ENCODE measurements around the gene BMS1. TPM values are rescaled to one million over a fixed set of nuclear protein-coding genes. Genes with fewer than 3 reads are reported as not detected.

BMS1 gene
- total and polyA plus RNA-seq, 2 of the 13 experiments (the other 11 are each of a cell fraction or from before 2014, with no cell fraction given) = 3.9 to 25.2 TPM

DNA sequence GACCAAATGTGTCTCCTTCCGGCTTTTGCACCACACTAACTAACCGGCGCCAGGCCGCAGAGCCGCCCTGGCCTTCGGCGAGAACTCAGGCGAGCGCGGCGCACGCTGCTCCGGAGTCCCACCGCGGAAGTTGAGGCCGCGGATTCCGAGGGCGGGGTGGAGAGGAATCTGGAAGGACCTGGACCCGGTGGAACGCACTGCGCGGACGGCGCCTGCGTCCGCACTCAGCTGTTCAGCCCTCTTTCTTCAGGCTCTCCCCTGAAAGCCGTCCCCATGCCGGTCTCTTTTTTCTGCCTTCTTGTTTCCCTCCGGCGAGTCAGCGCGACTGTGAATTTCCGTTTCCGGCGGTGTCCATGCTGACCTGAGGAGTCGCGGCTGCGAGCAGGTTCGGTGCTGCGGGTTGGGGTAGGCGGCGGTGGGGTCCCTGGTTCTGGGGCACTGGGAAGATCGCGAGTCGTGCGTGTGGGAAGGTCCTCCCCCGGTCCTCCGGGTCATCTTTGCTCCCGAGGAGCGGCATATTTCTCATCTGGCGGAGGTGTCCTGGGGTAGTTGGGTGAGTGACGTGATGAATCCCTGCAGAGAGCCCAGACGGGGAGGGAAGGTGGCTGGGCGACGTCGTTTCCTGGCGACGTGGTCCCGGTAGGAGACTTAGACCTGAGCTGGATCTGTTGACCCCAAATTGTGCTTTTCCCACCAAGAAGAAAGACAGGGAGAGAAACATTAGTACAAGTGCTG is at the start of gene BMS1 (continued):
- TF ChIP-seq, protein P1, sequence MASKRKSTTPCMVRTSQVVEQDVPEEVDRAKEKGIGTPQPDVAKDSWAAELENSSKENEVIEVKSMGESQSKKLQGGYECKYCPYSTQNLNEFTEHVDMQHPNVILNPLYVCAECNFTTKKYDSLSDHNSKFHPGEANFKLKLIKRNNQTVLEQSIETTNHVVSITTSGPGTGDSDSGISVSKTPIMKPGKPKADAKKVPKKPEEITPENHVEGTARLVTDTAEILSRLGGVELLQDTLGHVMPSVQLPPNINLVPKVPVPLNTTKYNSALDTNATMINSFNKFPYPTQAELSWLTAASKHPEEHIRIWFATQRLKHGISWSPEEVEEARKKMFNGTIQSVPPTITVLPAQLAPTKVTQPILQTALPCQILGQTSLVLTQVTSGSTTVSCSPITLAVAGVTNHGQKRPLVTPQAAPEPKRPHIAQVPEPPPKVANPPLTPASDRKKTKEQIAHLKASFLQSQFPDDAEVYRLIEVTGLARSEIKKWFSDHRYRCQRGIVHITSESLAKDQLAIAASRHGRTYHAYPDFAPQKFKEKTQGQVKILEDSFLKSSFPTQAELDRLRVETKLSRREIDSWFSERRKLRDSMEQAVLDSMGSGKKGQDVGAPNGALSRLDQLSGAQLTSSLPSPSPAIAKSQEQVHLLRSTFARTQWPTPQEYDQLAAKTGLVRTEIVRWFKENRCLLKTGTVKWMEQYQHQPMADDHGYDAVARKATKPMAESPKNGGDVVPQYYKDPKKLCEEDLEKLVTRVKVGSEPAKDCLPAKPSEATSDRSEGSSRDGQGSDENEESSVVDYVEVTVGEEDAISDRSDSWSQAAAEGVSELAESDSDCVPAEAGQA (IDR thresholded peaks at IDR 0.05; ENCODE audit: low read depth) = peak; percentile 92
- TF ChIP-seq, protein P1 (CRISPR knock-in tag; IDR thresholded peaks at IDR 0.05; ENCODE audit: borderline replicate concordance) = no peak
- TF ChIP-seq ZMYM3 (CRISPR knock-in tag; IDR thresholded peaks at IDR 0.05) = peak; percentile 86
- TF ChIP-seq ZNF234 (CRISPR knock-in tag; conservative IDR thresholded peaks at IDR 0.05) = peak; percentile 96
- TF ChIP-seq, protein P2, sequence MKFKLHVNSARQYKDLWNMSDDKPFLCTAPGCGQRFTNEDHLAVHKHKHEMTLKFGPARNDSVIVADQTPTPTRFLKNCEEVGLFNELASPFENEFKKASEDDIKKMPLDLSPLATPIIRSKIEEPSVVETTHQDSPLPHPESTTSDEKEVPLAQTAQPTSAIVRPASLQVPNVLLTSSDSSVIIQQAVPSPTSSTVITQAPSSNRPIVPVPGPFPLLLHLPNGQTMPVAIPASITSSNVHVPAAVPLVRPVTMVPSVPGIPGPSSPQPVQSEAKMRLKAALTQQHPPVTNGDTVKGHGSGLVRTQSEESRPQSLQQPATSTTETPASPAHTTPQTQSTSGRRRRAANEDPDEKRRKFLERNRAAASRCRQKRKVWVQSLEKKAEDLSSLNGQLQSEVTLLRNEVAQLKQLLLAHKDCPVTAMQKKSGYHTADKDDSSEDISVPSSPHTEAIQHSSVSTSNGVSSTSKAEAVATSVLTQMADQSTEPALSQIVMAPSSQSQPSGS (CRISPR knock-in tag; IDR thresholded peaks at IDR 0.05) = peak; percentile 85; the same call in 1 of the 2 replicates
- TF ChIP-seq, protein P3, sequence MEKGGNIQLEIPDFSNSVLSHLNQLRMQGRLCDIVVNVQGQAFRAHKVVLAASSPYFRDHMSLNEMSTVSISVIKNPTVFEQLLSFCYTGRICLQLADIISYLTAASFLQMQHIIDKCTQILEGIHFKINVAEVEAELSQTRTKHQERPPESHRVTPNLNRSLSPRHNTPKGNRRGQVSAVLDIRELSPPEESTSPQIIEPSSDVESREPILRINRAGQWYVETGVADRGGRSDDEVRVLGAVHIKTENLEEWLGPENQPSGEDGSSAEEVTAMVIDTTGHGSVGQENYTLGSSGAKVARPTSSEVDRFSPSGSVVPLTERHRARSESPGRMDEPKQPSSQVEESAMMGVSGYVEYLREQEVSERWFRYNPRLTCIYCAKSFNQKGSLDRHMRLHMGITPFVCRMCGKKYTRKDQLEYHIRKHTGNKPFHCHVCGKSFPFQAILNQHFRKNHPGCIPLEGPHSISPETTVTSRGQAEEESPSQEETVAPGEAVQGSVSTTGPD (CRISPR knock-in tag; IDR thresholded peaks at IDR 0.05) = no peak
- 0 out of 2 replicates have a peak, but pooled peaks have one; percentile 36 for TF ChIP-seq MYNN (CRISPR knock-in tag; IDR thresholded peaks at IDR 0.05; ENCODE audit: low read depth)
- TF ChIP-seq, protein P4, sequence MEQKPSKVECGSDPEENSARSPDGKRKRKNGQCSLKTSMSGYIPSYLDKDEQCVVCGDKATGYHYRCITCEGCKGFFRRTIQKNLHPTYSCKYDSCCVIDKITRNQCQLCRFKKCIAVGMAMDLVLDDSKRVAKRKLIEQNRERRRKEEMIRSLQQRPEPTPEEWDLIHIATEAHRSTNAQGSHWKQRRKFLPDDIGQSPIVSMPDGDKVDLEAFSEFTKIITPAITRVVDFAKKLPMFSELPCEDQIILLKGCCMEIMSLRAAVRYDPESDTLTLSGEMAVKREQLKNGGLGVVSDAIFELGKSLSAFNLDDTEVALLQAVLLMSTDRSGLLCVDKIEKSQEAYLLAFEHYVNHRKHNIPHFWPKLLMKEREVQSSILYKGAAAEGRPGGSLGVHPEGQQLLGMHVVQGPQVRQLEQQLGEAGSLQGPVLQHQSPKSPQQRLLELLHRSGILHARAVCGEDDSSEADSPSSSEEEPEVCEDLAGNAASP (CRISPR knock-in tag; IDR thresholded peaks at IDR 0.05; ENCODE audit: borderline replicate concordance) = peak; percentile 78
- TF ChIP-seq GLI4 (CRISPR knock-in tag; IDR thresholded peaks at IDR 0.05; ENCODE audit: borderline replicate concordance) = peak; percentile 96
- TF ChIP-seq MXD4 (CRISPR knock-in tag; IDR thresholded peaks at IDR 0.05) = peak; percentile 76
- peak; percentile 98 for TF ChIP-seq CBX1 (IDR thresholded peaks at IDR 0.05; ENCODE audit: low read depth)
